GM18498 (cell line): Measurements from ENCODE around the gene BCR.
"Not testable (repeated sequence)": the region's sequence is repeated elsewhere in the genome, so short reads cannot be mapped to it uniquely, and the experiment has no call there.

Source experiments
- ATAC-seq: cut with Tn5 transposase; IDR thresholded peaks from one replicate; pipeline ENCODE4 v1.9.1; 2021; ENCODE audit warnings: mild to moderate bottlenecking, moderate library complexity; ENCODE audit not compliant: unreplicated experiment

The BCR gene

DNA sequence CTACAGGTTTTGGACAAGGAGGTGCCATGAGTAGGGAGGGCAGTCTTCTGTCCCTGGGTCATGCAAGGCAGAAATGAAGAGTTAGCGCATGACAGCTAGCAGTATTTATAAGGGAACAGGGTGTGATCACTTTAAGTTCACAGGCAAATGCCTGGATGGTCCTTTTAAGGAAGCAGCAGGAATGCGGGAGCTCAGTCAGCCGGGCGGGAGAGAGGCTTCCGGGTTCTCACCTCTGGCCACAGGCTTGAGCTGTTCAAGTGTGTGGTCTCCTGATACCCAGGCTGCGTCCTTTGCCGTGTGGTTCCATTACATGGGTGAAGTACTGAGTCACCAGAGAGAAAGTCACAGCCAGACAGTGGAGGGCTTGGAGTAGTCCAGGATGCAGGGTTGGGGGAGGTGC lies 105.4 kb downstream of the BCR start:
- ATAC-seq, result no peak

DNA sequence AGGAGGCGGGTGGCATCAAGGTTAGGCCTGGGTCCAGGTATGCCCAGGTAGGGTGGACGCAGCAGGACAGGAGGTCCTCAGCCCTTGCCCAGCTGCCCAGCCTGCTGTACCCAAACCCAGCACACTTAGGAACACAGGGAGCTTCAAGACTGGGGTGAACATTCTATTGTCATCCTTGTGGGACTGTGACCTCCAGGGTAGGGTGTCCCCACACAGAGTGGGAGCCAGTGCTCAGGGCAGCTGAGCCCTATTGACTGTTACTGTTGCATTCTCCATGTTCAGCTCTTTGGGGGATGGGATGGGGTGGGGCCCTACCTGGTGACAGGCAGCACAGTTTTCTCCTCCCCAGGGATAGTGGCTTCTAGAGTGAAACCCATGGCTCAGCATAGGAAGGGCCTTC lies 106.0 kb downstream of the BCR start:
- ATAC-seq, result no peak

- no peak for ATAC-seq
Measured at GRCh38 chr22:23287136-23288095, 107.1 kb downstream of the BCR start.

DNA sequence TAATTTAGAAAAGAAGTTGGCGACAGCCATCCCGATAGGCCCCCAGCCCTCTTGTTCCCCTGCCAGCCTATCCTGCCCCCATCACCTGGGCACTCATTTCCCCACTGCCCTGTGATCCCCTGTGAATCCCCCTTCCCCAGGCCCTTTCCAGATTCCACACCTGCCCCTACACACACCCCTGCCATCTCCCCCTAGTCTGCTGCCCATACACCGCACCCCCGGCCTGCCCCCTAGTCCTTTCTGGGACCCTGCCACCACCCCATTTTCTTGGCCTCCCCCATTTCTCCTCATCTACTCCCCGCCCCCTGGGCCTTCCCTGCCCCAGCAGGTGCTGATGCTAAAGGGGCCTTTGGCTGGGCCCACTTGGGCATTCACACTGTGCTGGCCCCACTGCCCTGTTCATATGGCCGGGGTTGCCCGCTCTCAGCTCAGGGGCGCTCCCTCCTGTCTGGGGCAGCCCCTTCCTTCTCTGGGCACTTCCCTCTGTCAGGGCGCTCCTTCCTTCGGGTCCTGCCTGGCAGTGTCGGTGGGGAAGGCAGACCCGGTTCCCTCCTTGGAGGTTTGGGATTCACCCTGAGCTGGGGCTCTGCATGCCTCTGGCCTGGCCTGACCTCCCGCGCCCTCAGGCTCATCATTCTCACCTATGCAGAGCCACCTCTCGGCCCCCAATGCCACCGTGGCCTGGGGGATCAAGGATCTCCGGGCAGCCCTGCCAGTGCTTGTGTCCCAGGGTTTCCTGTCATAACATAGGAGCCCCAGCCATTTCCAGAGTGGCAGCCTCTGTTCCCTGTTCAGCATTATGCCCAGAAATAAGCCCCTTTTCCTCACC lies 108.2 kb downstream of the BCR start:
- ATAC-seq, result no peak

DNA sequence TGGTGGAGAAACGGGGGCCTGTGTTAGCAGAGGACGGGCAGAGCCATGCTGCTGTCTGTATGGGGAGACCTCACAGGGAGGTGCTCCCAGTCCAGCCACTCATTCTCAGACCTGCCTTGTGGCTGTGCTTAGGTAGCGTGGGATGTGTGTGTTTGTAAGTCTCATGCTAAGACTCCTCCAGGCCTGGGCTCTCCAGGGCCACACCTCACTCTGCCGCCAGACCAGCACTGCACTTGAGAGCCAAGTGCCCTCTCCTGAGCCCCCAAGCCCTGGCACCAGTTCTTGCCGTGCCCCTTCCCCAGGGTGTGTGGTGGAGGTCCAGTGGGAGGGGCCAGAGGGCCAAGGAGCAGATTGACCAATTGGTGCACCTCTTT lies 108.8 kb downstream of the BCR start:
- no peak for ATAC-seq

- ATAC-seq, result no peak
Measured at GRCh38 chr22:23289851-23290724, 109.8 kb downstream of the BCR start.

DNA sequence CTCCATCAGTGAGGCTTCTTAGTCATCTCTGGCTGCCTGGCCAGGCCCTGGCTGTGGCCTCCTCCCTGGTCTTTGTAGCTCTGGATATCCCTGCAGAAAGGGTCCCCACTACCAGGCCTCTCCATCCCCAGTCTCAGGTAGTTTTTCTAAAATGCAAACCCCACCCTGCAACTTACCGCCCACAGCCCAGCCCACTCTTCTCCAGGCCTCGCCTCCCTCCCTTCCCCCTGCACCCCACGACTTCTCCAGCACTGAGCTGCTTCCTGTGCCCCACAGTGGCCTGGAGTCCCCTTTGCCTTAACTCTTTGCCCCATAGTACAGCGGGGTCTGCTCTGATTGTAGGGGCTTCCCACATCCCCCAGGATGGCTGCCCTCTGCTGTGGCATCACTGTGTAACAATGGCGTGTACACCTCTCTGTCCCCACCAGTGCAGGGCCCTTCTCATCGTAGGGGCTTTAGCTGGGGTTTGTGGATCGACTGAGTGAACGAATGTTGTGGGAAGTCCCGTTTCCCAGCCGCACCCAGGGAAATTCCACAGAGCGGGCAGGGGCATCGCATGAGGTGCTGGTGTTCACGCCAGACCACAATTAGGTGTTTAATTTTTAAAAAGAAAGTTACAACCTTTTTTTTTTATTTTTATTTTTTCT lies 111.6 kb downstream of the BCR start:
- no peak for ATAC-seq

DNA sequence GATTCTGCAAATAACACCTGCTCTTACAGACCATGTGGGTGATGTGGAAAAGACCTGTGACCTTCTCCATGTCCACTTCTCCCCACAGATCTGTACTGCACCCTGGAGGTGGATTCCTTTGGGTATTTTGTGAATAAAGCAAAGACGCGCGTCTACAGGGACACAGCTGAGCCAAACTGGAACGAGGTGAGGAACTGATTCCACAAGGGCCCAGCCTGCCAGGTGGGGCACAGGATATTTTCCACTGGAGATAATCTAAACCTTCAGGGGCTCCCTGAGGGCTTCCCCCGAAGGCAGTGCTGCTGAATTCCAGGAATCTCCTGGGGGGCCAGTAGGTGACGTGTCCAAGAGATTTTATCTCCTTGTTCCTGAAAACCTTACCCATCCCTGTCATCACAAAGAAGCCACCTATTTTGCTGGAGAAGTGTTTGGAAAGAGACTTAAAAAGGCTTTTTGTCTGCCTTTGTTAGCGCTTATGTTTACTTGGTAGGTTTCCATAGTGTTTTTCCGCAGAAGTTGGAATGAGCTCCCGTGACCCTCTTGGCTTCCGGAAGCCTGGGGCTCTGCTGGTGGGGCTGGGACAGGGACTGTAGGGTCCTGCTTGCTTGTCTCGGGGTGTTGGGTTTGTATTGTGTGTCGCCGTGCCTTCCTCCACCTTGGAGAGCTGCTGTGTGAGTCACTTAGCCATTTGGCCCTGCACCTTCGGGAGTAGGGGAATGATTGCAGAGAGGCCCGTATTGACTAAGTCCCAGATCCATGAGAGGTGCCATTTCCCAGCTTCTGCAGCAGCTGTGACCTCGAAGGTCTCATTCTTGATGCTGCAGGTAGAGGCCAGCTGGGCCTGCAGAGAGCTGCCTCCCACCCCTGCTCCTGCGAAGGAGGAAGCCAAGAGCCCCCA lies 112.4 kb downstream of the BCR start:
- ATAC-seq, result no peak

GRCh38 chr22:23293720-23294119 lies 113.4 kb downstream of the BCR start:
- no peak for ATAC-seq

GRCh38 chr22:23294221-23294620 lies 113.9 kb downstream of the BCR start:
- no peak for ATAC-seq

GRCh38 chr22:23300476-23300875 lies 120.2 kb downstream of the BCR start:
- ATAC-seq, result no peak

DNA sequence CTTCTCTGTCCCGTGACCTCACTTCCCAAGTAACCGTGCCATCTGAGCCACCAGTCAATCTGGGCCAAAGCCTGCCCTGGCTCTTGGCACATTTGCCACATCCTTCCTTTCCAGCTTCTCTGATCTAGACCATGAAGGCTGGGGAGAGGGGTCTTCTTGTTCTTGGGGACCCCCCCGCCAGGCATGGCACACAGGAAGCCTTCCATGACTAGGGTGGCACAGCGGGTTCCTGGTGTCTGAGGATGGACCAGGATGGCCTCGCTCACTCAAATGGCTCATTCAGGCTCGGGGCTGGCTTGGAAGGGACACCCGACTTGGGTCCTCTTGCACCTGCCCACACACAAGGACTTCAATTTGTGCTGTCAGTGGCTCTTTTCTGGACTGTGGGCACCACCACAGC lies 121.3 kb downstream of the BCR start:
- no peak for ATAC-seq

DNA sequence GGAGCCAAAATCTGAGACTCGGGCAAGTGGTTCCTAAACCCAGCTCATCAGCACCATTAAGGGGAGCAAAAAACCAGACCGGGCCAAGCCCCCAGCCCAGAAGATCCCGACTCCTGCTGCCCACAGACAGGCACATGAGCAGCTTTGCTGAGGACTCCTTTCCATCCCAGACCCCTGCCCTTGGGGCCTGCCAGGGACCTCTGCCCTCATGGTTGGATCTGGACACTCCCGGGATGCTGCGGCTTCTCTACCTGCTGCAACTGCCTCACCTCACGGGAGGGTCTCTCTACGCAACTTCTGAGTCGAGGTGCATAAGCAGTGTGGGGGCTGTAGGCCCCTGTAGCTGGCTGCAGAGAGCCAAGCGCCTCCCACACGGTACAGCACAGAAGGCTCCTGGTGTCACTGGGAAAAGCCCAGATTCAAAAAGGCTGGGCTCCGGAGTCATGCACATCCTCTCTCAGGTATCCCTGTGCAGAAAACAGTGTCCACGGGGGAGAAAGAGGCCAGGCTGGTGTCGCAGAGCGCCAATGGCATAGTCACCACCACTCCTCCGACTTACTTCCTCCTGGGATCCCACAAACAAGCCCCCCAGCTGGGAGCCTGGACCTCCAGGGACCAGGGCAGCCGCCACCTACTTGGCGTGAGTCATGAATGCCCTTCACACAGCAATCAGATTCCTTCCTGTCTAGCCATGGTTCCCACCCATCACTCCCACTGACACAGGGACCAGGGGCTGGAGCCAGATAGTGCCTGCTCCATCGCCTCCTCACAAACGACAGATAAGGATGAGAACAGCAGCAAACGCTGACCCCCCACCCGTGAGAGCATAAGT lies 122.1 kb downstream of the BCR start:
- ATAC-seq, result no peak

GRCh38 chr22:23305321-23305910 lies 125.1 kb downstream of the BCR start:
- ATAC-seq, result no peak

GRCh38 chr22:23305922-23306374 lies 125.6 kb downstream of the BCR start:
- ATAC-seq, result no peak

- ATAC-seq, result no peak
Measured at GRCh38 chr22:23306438-23306921, 126.2 kb downstream of the BCR start.

DNA sequence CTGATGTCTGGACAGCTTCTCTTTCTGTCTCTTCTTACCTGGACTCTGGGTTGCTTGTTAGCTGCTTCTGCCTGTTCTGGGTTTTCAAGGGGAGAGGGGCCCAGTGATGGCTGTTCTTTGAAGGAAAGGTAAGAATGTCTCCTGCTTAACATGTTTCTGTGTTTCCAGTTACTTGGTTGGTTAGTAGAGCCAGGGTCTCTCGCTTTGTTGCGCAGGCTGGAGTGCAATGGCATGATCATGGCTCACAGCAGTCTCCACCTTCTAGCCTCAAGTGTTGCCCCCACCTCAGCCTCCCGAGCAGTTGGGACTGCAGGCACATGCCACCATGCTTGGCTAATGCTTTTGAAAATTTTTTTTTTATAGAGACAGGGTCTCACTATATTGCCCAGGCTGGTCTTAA lies 126.6 kb downstream of the BCR start:
- ATAC-seq, result no peak

DNA sequence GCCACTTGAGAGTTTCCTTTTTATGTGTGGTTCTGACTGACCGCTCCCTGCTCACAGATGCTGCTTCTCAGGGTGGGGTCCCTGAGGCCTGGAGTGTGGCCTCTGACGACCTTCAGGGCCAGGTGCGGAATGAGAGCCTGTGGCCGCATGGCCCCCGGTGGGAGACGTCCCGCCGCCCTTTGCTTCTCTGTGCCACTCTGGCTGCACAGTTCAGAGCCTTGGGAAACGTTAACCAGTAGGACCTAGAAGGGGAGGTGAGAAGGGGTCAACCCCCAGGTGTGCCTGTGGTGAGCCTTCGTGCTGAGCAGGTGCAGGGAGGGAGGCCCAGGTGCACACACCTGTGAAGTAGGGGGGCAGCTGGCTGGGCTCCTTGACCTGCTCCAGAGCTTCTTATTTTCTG lies 127.2 kb downstream of the BCR start:
- not testable (repeated sequence) for ATAC-seq
